Measurements from ENCODE around the gene SAMSN1. TPM values are rescaled to one million over a fixed set of nuclear protein-coding genes. Genes with fewer than 3 reads are reported as not detected.

The SAMSN1 gene
- total RNA-seq, 1 donor from 2014 or later: 1.2 TPM

DNA sequence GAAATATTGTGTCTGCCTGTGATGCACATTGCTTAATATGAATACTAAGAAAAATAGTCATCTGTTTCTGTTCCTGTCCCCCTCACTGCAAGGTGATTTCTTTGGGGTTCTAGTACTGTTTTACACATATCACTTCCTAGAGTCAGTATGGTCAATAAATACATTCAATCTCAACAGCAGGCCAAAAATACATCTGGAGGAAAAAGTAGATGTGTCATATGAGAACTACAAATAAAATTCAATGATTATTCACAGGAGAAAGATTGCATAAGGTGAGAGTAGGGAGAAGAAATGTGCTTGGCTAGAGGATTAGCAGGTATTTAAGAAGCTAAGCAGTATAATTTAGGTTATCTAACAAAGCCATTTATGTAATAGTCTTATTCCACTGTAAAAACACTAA, 45.3 kb upstream of the SAMSN1 start:
- Histone ChIP-seq H2AFZ (replicated peaks) (no peak overlapping the region), H3K27ac (no peak overlapping the region), H3K4me1 (no peaks in the 10 kb centered on the region), H3K79me2 (ENCODE audit: low read depth) (no peaks in the 10 kb centered on the region), H3K9ac (no peak overlapping the region), H3F3A (ENCODE audit: low read depth) (no peaks in the 10 kb centered on the region), H3K27me3 (no peaks in the 10 kb centered on the region), H4K20me1 (ENCODE audit: low read depth) (no peaks in the 10 kb centered on the region), H3K36me3 (no peaks in the 10 kb centered on the region), H3K4me3 (no peak overlapping the region), H3K9me3 (ENCODE audit: low read depth) (no peaks in the 10 kb centered on the region), H3K4me2 (no peak overlapping the region)
- H3K9me3 Mint-ChIP-seq: no peaks in the 10 kb centered on the region
- peaks cover 2% of the 10 kb centered on the region for H3K27me3 Mint-ChIP-seq (ENCODE audit: insufficient read depth, low read depth)
- no peak for DNase-seq (ENCODE audit: low spot score)
- TF ChIP-seq EZH2phosphoT487 (IDR thresholded peaks at IDR 0.05): no peak
- no peak overlapping the region for H3K27ac Mint-ChIP-seq
- no peaks in the 10 kb centered on the region for H3K4me1 Mint-ChIP-seq
- H3K4me3 Mint-ChIP-seq: no peak overlapping the region
- no peaks in the 10 kb centered on the region for H3K36me3 Mint-ChIP-seq

DNA sequence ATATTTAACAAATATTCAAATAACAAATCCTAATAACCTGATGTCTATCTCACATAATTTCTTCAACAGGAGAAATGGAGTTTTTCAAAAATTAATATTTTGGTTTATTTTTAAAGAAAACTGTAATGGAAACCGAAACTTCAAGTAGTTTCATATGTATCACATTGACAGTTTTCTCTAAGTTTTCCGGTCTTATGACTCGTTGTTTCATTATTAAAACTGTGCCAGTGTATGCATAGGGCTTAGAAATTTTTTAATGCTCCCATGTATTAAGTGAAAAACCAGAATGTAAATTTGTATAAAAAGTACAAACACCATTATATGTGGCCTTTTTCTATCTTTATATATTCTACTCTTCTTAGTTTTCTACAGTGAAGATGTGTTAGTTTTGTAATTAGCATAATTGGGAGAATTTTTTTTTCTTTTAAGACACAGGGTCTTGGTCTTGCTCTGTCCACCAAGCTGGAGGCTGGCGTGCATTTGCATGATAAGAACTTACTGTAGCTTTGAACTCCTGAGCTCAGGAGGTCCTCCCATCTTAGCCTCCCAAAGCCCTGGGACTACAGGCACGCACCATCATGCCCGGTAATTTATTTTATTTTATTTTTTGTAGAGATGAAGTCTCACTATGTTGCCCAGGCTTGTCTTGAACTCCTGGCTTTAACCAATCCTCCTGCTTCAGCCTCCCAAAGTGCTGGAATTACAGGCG, 43.9 kb upstream of the SAMSN1 start:
- TF ChIP-seq, protein P1, sequence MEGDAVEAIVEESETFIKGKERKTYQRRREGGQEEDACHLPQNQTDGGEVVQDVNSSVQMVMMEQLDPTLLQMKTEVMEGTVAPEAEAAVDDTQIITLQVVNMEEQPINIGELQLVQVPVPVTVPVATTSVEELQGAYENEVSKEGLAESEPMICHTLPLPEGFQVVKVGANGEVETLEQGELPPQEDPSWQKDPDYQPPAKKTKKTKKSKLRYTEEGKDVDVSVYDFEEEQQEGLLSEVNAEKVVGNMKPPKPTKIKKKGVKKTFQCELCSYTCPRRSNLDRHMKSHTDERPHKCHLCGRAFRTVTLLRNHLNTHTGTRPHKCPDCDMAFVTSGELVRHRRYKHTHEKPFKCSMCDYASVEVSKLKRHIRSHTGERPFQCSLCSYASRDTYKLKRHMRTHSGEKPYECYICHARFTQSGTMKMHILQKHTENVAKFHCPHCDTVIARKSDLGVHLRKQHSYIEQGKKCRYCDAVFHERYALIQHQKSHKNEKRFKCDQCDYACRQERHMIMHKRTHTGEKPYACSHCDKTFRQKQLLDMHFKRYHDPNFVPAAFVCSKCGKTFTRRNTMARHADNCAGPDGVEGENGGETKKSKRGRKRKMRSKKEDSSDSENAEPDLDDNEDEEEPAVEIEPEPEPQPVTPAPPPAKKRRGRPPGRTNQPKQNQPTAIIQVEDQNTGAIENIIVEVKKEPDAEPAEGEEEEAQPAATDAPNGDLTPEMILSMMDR (IDR thresholded peaks at IDR 0.05): no peak
- TF ChIP-seq EZH2phosphoT487 (IDR thresholded peaks at IDR 0.05): no peak
- no peak for TF ChIP-seq EZH2 (IDR thresholded peaks at IDR 0.05)
- Histone ChIP-seq H3K36me3 (no peaks in the 10 kb centered on the region), H3F3A (ENCODE audit: low read depth) (no peaks in the 10 kb centered on the region), H2AFZ (replicated peaks) (no peak overlapping the region), H3K9me3 (ENCODE audit: low read depth) (no peaks in the 10 kb centered on the region), H3K9ac (no peak overlapping the region), H3K4me3 (no peak overlapping the region), H3K79me2 (ENCODE audit: low read depth) (no peaks in the 10 kb centered on the region), H3K4me2 (no peak overlapping the region), H4K20me1 (ENCODE audit: low read depth) (no peaks in the 10 kb centered on the region), H3K4me1 (no peaks in the 10 kb centered on the region), H3K27ac (no peak overlapping the region), H3K27me3 (no peaks in the 10 kb centered on the region)
- no peak overlapping the region for H3K27ac Mint-ChIP-seq
- no peaks in the 10 kb centered on the region for H3K27me3 Mint-ChIP-seq (ENCODE audit: insufficient read depth, low read depth)
- no peaks in the 10 kb centered on the region for H3K36me3 Mint-ChIP-seq
- H3K4me3 Mint-ChIP-seq: no peak overlapping the region
- no peak for DNase-seq (ENCODE audit: low spot score)
- H3K9me3 Mint-ChIP-seq: no peaks in the 10 kb centered on the region
- H3K4me1 Mint-ChIP-seq: no peaks in the 10 kb centered on the region

DNA sequence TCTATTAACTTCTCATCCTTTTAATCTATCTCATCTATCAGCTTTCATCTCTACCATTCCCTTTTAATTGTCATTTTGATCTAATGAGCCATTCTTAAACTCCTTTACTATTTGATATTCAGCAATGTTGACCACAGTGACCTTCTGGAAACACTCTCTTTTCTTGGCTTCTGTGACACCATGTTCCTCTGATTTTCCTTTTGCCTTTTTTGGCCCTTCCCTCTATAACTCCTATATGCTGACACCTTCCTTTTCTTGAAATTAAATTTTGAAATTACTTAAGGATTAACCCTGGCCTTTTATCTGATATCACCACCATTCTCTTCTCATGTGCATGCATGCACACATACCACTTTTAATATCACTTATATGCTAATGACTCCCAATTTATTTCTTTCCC, 41.2 kb upstream of the SAMSN1 start:
- Histone ChIP-seq H3K9ac (no peak overlapping the region), H3K27ac (no peak overlapping the region), H3K4me2 (no peak overlapping the region), H4K20me1 (ENCODE audit: low read depth) (no peaks in the 10 kb centered on the region), H3K4me3 (no peak overlapping the region), H3K27me3 (no peaks in the 10 kb centered on the region), H2AFZ (replicated peaks) (no peak overlapping the region), H3F3A (ENCODE audit: low read depth) (no peaks in the 10 kb centered on the region), H3K9me3 (ENCODE audit: low read depth) (no peaks in the 10 kb centered on the region), H3K79me2 (ENCODE audit: low read depth) (no peaks in the 10 kb centered on the region), H3K4me1 (no peaks in the 10 kb centered on the region), H3K36me3 (no peaks in the 10 kb centered on the region)
- DNase-seq (ENCODE audit: low spot score): no peak
- Mint-ChIP-seq H3K27ac (no peak overlapping the region), H3K9me3 (no peaks in the 10 kb centered on the region), H3K36me3 (no peaks in the 10 kb centered on the region), H3K4me1 (no peaks in the 10 kb centered on the region), H3K27me3 (ENCODE audit: insufficient read depth, low read depth) (no peaks in the 10 kb centered on the region), H3K4me3 (no peak overlapping the region)
- TF ChIP-seq, protein P1 (IDR thresholded peaks at IDR 0.05): no peak
- no peak for TF ChIP-seq EZH2phosphoT487 (IDR thresholded peaks at IDR 0.05)
- TF ChIP-seq EZH2 (IDR thresholded peaks at IDR 0.05): no peak

DNA sequence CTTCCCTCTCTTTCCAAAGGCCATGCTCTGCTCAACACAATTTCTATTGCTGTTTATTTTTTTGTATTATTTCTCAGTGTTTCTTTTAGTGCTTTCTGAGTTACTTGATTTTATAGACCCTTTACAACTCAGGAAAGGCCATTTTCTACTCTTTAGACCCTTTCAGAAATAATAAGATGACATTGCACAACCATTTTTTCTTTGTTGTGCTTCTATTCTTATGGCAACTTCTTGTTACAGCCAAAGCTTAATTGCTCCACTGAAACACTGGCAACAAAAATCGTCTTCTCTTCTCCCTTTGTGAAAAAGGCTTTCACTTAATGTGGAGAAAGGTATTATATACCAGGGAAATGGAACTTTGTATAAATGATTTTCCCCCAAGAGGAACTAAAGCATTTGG, 39.0 kb upstream of the SAMSN1 start:
- H3K27ac Mint-ChIP-seq: no peak overlapping the region

More for the DNA sequence above, 39.0 kb upstream of the SAMSN1 start:
- H3K27ac ChIP-seq: no peak overlapping the region
- DNase-seq (ENCODE audit: low spot score): no peak
- Mint-ChIP-seq H3K36me3 (no peaks in the 10 kb centered on the region), H3K4me3 (no peak overlapping the region), H3K4me1 (no peaks in the 10 kb centered on the region), H3K27me3 (ENCODE audit: insufficient read depth, low read depth) (no peaks in the 10 kb centered on the region), H3K9me3 (no peaks in the 10 kb centered on the region)
- H3K27me3 ChIP-seq: no peaks in the 10 kb centered on the region
- H3F3A ChIP-seq (ENCODE audit: low read depth): no peaks in the 10 kb centered on the region
- no peak overlapping the region for H2AFZ ChIP-seq (replicated peaks)
- no peak overlapping the region for H3K9ac ChIP-seq
- no peaks in the 10 kb centered on the region for H4K20me1 ChIP-seq (ENCODE audit: low read depth)
- H3K4me2 ChIP-seq: no peak overlapping the region
- H3K79me2 ChIP-seq (ENCODE audit: low read depth): no peaks in the 10 kb centered on the region
- H3K4me3 ChIP-seq: no peak overlapping the region
- no peaks in the 10 kb centered on the region for H3K36me3 ChIP-seq
- H3K9me3 ChIP-seq (ENCODE audit: low read depth): no peaks in the 10 kb centered on the region
- no peaks in the 10 kb centered on the region for H3K4me1 ChIP-seq
- TF ChIP-seq EZH2phosphoT487 (IDR thresholded peaks at IDR 0.05) (no peak), EZH2 (IDR thresholded peaks at IDR 0.05) (no peak)
- TF ChIP-seq, protein P1 (IDR thresholded peaks at IDR 0.05): no peak
